SK-N-SH (cell line): Measurements from ENCODE around the gene BMP2K. TPM values are rescaled to one million over a fixed set of nuclear protein-coding genes. Genes with fewer than 3 reads are reported as not detected.

Experiments
- CTCF ChIA-PET: fragments of 300-600, 350-600 bp; formaldehyde crosslinking; extraction: SDS; loops from one replicate; lab custom pipeline; 2021; lab: Yijun Ruan, JAX
- POLR2A ChIA-PET: fragments of 350-600 bp; sonication (Branson Sonifier 250); formaldehyde crosslinking; extraction: SDS; loops from one replicate; lab custom pipeline; 2020; ENCODE audit warnings: antibody characterized with exemption, inconsistent platforms; lab: Yijun Ruan, JAX
- DNase-seq: peaks from one replicate; pipeline ENCODE4 v3.0.0; 2012
- H2AFZ ChIP-seq: fragments of 200-600 bp; sonication (generic); 2 replicates; pipeline ENCODE4 v1.8.1; 2016; ENCODE audit warnings: antibody characterized with exemption, mild to moderate bottlenecking, low read depth
- H3F3A ChIP-seq: fragments of 200-600 bp; sonication (generic); replicated peaks from 2 replicates; pipeline ENCODE3; 2016; ENCODE audit warnings: antibody characterized with exemption, mild to moderate bottlenecking; ENCODE audit not compliant: insufficient read depth
- H3K27ac ChIP-seq, 2 experiments: fragments of 200-500 bp in 1 of 2; fragments of 200-600 bp in 1 of 2; sonication (Bioruptor generic) in 1 of 2; sonication (generic), shearing (Covaris generic) in 1 of 2; 2 replicates each; pipeline versions ENCODE4 v1.5.1 to v1.6.1; 2014 to 2016; ENCODE audit warnings: low read depth in 2 of 2, inconsistent platforms in 1 of 2, low read length in 1 of 2, mild to moderate bottlenecking in 1 of 2, mixed read lengths in 1 of 2
- H3K27me3 ChIP-seq: fragments of 200-600 bp; sonication (generic), shearing (Covaris generic); 2 replicates; pipeline ENCODE4 v1.6.1; 2016; ENCODE audit warnings: mixed run types; ENCODE audit not compliant: insufficient read depth
- H3K36me3 ChIP-seq, 2 experiments: fragments of 200-500 bp in 1 of 2; fragments of 200-600 bp in 1 of 2; sonication (Bioruptor generic) in 1 of 2; sonication (generic) in 1 of 2; replicated peaks in 1 of 2; 2 replicates each; pipeline versions ENCODE3 to v1.5.1; 2014 to 2016; ENCODE audit warnings: low read length in 1 of 2, mild to moderate bottlenecking in 1 of 2; ENCODE audit not compliant: insufficient read depth in 2 of 2, control insufficient read depth in 1 of 2
- H3K4me1 ChIP-seq, 2 experiments: fragments of 200-500 bp in 1 of 2; fragments of 200-600 bp in 1 of 2; sonication (Bioruptor generic) in 1 of 2; sonication (generic), shearing (Covaris generic) in 1 of 2; 2 replicates each; pipeline versions ENCODE4 v1.5.1 to v1.6.1; 2014 to 2016; ENCODE audit warnings: low read depth in 1 of 2, low read length in 1 of 2, mixed run types in 1 of 2; ENCODE audit not compliant: insufficient read depth in 2 of 2, control insufficient read depth in 1 of 2
- H3K4me2 ChIP-seq: fragments of 200-600 bp; sonication (generic), shearing (Covaris generic); 2 replicates; pipeline ENCODE4 v1.6.1; 2017; ENCODE audit warnings: mixed run types
- H3K4me3 ChIP-seq, 2 experiments: fragments of 200-500 bp in 1 of 2; fragments of 200-600 bp in 1 of 2; sonication (Bioruptor generic) in 1 of 2; sonication (generic), shearing (Covaris generic) in 1 of 2; 2 replicates each; pipeline versions ENCODE4 v1.5.1 to v1.8.1; 2014 to 2016; ENCODE audit warnings: low read depth in 2 of 2, inconsistent platforms in 1 of 2, low read length in 1 of 2, mild to moderate bottlenecking in 1 of 2, mixed read lengths in 1 of 2, moderate library complexity in 1 of 2
- H3K79me2 ChIP-seq: fragments of 200-600 bp; sonication (generic); 2 replicates; pipeline ENCODE4 v1.8.1; 2017; ENCODE audit warnings: mild to moderate bottlenecking; ENCODE audit not compliant: insufficient read depth
- H3K9ac ChIP-seq: fragments of 200-600 bp; sonication (generic); 2 replicates; pipeline ENCODE4 v1.6.1; 2017; ENCODE audit warnings: mixed run types
- H3K9me2 ChIP-seq: fragments of 200-600 bp; sonication (generic); 2 replicates; pipeline ENCODE4 v1.6.1; 2017; ENCODE audit warnings: mixed run types
- H3K9me3 ChIP-seq: fragments of 200-600 bp; sonication (generic); 2 replicates; pipeline ENCODE4 v1.6.1; 2017; ENCODE audit warnings: mixed run types, mild to moderate bottlenecking, moderate library complexity
- H4K20me1 ChIP-seq: fragments of 200-600 bp; sonication (generic); 2 replicates; pipeline ENCODE4 v1.6.1; 2017; ENCODE audit warnings: mild to moderate bottlenecking, mixed run types; ENCODE audit not compliant: insufficient read depth
- ELF1 ChIP-seq: IDR thresholded peaks from 2 replicates; pipeline ENCODE4 v1.4.0; 2012
- EZH2phosphoT487 ChIP-seq: fragments of 200-600 bp; sonication (generic); IDR thresholded peaks from 2 replicates; pipeline ENCODE4 v1.6.1; 2017; ENCODE audit warnings: low read depth, mixed run types, mild to moderate bottlenecking, antibody characterized with exemption, moderate library complexity, borderline replicate concordance
- GABPA ChIP-seq: IDR thresholded peaks from 2 replicates; pipeline ENCODE4 v1.4.0; 2012; ENCODE audit warnings: low read depth, mild to moderate bottlenecking
- GATA2 ChIP-seq: sonication (generic); formaldehyde crosslinking; IDR thresholded peaks from 2 replicates; pipeline ENCODE4 v1.5.0; 2020; ENCODE audit warnings: mild to moderate bottlenecking, missing genetic modification reagents
- JUND ChIP-seq: IDR thresholded peaks from 2 replicates; pipeline ENCODE4 v1.4.0; 2012
- MEF2A ChIP-seq: IDR thresholded peaks from 2 replicates; pipeline ENCODE4 v1.4.0; 2012; ENCODE audit warnings: low read depth, borderline replicate concordance
- NRF1 ChIP-seq: IDR thresholded peaks from 2 replicates; pipeline ENCODE4 v1.6.1; 2012; ENCODE audit warnings: low read depth, mild to moderate bottlenecking, low read length
- RAD21 ChIP-seq: IDR thresholded peaks from 2 replicates; pipeline ENCODE4 v1.6.1; 2012; ENCODE audit warnings: mild to moderate bottlenecking, low read length
- RCOR1 ChIP-seq: fragments of 150-350 bp; IDR thresholded peaks from 2 replicates; pipeline ENCODE4 v1.6.1; 2017; ENCODE audit warnings: antibody characterized with exemption, low read length
- RFX5 ChIP-seq: IDR thresholded peaks from 2 replicates; pipeline ENCODE4 v1.6.1; 2012; ENCODE audit warnings: mild to moderate bottlenecking, improper control_type of control experiment, low read length
- RXRA ChIP-seq: IDR thresholded peaks from 2 replicates; pipeline ENCODE4 v1.4.0; 2012; ENCODE audit warnings: low read depth, mild to moderate bottlenecking, borderline replicate concordance
- SIN3A ChIP-seq: IDR thresholded peaks from 2 replicates; pipeline ENCODE4 v1.6.1; 2012; ENCODE audit warnings: low read depth, mild to moderate bottlenecking, low read length, moderate library complexity, borderline replicate concordance
- TCF12 ChIP-seq: IDR thresholded peaks from 2 replicates; pipeline ENCODE4 v1.4.0; 2012
- USF2 ChIP-seq: fragments of 150-350 bp; IDR thresholded peaks from 2 replicates; pipeline ENCODE4 v1.6.1; 2017; ENCODE audit warnings: antibody characterized with exemption, low read length, low read depth, borderline replicate concordance
- YY1 ChIP-seq: IDR thresholded peaks from 2 replicates; pipeline ENCODE4 v1.4.0; 2012; ENCODE audit warnings: low read depth, mild to moderate bottlenecking
- WGBS: methylation state at CpG from one replicate; pipeline ENCODE4 v1.1.6; 2017; ENCODE audit warnings: low lambda C conversion rate; 5-methylcytosine and 5-hydroxymethylcytosine counted together
- polyA plus RNA-seq, 3 experiments: library from polyadenylated mRNA; depleted of rRNA; stranded (reverse); fragments of >200 nt; gene quantifications; 2 replicates each; pipeline ENCODE4 v1.2.3, GENCODE V29; 2012
- TF ChIP-seq, protein P1 (sequence below): fragments of 150-350 bp; IDR thresholded peaks from 2 replicates; pipeline ENCODE4 v1.6.1; 2016; ENCODE audit warnings: mild to moderate bottlenecking, low read depth, low read length
- TF ChIP-seq, protein P2 (sequence below): IDR thresholded peaks from 2 replicates; pipeline ENCODE4; 2012

The BMP2K gene
- polyA plus RNA-seq, 1 of the 3 experiments (the other 2 are of a cell fraction): 7.2 TPM

DNA sequence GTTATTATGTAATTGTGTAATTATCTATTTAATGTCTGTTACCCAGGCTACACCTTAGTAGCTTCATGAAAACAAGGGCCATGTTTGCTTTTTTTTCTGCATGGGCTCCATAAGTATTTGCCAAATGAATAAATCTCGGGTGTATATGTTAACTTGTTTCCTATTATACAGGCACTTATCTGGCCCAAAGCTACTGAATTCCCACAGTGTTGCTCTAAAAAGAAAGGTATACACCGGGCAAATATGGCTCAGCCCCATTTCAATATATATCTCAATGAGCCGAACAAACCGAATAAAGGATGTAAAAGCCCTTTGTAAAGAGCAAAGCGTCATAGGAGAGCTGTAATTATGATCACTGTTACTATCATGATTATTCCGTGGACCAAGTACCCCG is 162.3 kb downstream of the BMP2K start:
- H2AFZ ChIP-seq: peak overlapping the region; percentile 92

More for the DNA sequence above, 162.3 kb downstream of the BMP2K start:
- Histone ChIP-seq H3K9ac (peak overlapping the region; percentile 72), H3K79me2 (peaks cover 23% of the 10 kb centered on the region; the same call in 1 of the 2 replicates), H4K20me1 (no peaks in the 10 kb centered on the region), H3K4me2 (peak overlapping the region; percentile 92), H3K4me3 (peak overlapping the region; percentile 81 to 96), H3K9me3 (no peaks in the 10 kb centered on the region), H3K27me3 (no peaks in the 10 kb centered on the region), H3K36me3 (peaks cover 5 to 10% of the 10 kb centered on the region in 2 experiments), H3K27ac (peak overlapping the region in 1 of 2 experiments; percentile 36; a peak in 1 of 4 replicates), H3K9me2 (no peaks in the 10 kb centered on the region), H3K4me1 (peaks cover 0 to 6% of the 10 kb centered on the region in 2 experiments; a peak in 2 of 4 replicates), H3F3A (peaks cover 3% of the 10 kb centered on the region)
- no peak for DNase-seq
- ChIA-PET CTCF (interaction anchor here (0.6 to 4.2 kb wide), 8 partner anchors 14 to 1411 kb away, joined by 3 to 25 read pairs (median 3); no protein-coding TSS in a partner anchor), POLR2A (interaction anchor here (1.3 kb wide), 1 partner anchor 1271 kb away, joined by 3 read pairs; no protein-coding TSS in a partner anchor)
- 6% methylated on average over 7 of the region's 7 CpGs for WGBS
- TF ChIP-seq JUND (no peak), ELF1 (no peak), USF2 (no peak), RCOR1 (no peak), MEF2A (no peak), NRF1 (no peak), YY1 (no peak), SIN3A (no peak), GABPA (no peak), TCF12 (no peak), EZH2phosphoT487 (no peak), RAD21 (no peak), RFX5 (no peak), GATA2 (no peak), RXRA (no peak)
- TF ChIP-seq, protein P1, sequence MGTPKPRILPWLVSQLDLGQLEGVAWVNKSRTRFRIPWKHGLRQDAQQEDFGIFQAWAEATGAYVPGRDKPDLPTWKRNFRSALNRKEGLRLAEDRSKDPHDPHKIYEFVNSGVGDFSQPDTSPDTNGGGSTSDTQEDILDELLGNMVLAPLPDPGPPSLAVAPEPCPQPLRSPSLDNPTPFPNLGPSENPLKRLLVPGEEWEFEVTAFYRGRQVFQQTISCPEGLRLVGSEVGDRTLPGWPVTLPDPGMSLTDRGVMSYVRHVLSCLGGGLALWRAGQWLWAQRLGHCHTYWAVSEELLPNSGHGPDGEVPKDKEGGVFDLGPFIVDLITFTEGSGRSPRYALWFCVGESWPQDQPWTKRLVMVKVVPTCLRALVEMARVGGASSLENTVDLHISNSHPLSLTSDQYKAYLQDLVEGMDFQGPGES: no peak
- TF ChIP-seq, protein P2, sequence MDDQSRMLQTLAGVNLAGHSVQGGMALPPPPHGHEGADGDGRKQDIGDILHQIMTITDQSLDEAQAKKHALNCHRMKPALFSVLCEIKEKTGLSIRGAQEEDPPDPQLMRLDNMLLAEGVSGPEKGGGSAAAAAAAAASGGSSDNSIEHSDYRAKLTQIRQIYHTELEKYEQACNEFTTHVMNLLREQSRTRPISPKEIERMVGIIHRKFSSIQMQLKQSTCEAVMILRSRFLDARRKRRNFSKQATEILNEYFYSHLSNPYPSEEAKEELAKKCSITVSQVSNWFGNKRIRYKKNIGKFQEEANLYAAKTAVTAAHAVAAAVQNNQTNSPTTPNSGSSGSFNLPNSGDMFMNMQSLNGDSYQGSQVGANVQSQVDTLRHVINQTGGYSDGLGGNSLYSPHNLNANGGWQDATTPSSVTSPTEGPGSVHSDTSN: no peak
